HK-2 (cell line): ENCODE measurements around the gene PLCE1.
"Not testable (repeated sequence)": the region's sequence is repeated elsewhere in the genome, so short reads cannot be mapped to it uniquely, and the experiment has no call there.

ENCODE experiments used
- DNase-seq: peaks from one replicate; pipeline ENCODE4 v3.0.0-alpha.2; 2018; ENCODE audit not compliant: unreplicated experiment

The PLCE1 gene

DNA sequence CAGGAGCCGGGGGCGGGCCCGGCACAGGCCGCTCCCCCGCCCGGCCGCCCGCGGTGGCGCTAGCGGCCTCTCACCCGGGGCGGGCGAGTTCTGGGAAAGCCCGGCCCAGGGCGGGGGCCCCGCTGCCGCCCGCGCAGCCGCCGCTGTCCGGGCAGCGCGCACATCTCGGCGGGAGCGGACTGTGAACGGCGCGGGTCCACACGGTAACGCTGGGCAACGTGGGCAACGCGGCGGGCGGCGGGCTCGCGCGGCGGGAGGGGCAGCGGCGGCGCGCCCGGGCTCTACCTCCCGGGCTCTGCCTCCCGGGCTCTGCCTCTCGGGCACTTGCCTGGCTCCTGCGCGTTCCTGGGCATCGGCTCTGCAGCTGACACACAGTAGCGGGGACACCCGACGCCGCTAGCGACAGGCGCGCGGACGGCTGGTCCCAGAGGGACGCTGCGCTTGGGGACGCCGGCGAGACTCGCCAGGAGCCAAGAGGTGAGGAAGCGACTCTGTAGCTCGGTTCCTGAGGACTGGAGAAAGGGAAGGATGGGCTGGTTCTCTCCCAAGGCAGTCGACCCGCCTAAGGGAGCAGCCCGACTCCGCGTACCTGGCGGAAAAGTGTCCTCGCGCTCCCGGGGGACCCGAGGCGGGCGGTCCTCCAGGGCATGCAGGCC is at the start of gene PLCE1:
PLCE1 (plus strand) TSS at position 150 of the 656 bp plus-strand sequence. CDS start 37,116 bp downstream, outside the sequence.
- peak; percentile 77 for DNase-seq

DNA sequence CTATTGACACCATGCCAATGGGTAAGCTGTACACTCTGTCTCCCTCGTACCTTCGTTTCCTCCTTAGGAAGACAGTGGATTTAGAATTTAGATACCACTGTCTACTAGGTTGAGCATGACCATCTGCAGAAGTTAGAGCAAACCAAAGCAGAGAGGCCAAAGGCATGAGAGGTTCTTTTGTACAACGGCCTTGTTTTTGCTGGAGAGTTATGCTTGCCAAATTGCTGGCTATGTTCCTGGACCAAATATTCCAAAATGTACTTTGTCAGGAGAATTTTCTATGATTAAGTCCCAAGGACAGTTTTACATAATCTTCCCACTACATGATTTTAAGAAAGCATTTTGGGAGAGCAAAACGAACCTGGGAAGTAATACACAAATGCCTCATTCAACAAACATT is 47.9 kb upstream of the PLCE1 start:
- DNase-seq = no peak

DNA sequence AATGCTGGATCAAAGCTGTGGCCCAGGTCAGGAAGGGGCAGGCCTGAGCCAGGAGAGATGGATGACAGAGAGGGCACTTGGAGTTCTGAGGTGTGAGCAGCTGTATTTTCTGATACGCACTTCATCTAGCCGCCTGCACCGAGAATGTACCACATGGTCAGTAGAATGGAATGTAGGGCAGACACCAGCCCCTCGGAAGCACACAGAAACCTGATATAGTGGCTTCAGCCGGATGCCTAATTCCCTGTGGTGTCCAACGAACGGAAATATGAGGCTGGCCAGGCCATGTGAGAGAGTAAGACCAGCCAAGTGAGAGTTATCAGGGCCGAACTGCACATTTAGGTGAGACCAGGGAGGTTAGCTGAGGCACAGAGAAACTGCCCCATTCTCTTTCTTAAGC is 46.7 kb upstream of the PLCE1 start:
- peak; percentile 52 for DNase-seq

DNA sequence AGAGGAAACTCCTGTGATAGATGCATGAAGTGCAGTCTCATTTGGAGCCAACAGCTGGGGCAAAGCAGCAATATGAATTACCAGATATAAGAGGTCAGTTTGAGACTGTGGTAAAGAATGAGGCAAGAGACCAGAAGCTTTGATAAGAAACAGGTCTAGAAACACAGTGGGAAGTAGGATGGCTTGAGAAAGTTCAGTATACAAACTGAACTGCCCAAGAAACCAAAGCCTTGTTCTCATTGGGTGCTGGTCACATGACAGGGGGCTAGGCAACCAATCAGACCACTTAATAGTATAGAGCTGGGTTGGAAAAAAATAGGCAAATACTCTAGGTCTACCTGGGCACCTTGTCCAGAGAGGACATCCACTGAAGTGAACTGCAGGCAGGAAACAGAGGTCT is 46.2 kb upstream of the PLCE1 start:
- DNase-seq = no peak

DNA sequence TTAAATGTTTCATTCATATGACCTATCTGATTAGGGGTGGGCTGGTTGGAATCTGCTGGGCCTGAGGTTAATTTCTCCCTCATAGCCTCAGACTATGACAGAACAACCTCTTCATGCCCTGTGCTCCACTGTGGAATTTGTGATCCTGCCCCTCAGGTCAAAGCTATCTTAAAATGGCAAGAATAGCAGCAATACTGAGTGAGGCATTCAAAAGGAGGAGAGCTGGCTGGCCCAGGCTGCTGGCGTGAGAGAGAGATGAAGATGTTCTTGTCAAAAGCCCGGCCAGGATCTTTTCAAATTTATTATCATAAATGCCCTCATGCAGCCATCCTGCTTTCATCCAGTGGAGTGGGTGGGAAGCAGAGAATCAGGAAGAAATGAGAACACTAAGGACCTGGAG is 41.8 kb upstream of the PLCE1 start:
- no peak for DNase-seq

DNA sequence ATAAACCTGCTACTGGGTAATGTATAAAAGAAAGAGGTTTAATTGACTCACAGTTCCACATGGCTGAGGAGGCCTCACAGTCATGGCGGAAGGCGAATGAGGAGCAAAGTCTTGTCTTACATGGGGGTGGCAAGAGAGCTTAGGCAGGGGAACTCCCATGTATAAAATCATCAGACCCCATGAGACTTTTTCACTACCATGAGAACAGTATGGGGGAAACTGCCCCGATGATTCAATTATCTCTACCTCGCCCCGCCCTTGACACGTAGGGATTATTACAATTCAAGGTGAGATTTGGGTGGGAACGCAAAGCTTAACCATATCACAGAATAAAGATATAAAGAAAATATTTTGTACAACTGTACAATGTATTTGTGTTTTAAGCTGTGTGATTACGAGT is 39.4 kb upstream of the PLCE1 start:
- no peak for DNase-seq

DNA sequence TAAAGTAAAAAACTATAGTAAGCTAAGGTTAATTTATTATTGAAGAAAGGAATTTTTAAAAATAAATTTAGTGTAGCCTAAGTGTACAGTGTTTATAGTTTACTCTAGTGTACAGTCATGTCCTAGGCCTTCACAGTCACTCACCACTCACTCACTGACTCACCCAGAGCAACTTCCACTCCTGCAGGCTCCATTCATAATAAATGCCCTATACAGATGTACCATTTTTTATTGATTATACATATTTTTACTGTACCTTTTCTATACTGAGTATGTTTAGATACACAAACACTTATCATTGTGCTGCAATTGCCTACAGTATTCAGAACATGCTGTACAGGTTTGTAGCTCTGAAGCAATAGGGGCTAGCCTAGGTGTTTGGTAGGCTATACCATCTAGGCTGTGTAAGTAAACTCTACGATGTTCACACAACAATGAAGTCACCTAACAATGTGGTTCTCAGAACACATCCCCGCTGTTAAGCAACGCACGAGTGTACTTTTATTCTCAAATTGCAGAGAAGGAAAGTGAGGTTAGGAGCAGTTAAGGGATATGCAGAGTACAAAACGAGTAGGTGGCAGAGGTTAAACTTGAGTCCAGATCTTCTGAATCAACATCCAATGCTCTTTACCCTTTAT is 38.9 kb upstream of the PLCE1 start:
- no peak for DNase-seq

DNA sequence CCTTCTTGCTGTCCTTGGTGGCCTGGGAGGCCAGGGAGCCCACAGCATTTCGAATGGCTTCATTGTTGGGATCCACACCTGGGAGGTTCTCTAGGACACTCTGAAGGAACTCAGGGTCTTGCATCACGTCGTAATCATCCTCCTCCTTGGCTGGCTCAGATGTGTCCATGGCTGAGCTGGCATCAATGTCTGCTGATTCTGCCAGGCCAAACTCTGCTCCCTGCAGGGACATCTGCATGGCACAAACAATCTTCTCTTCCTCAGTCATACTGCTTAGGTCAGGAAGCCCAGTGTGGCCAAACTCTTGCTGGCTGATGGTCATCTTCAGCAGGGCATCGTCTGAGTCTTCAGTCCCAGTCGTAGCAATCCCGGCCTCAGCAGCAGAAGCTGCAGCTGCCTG is 34.9 kb upstream of the PLCE1 start:
- no peak for DNase-seq

DNA sequence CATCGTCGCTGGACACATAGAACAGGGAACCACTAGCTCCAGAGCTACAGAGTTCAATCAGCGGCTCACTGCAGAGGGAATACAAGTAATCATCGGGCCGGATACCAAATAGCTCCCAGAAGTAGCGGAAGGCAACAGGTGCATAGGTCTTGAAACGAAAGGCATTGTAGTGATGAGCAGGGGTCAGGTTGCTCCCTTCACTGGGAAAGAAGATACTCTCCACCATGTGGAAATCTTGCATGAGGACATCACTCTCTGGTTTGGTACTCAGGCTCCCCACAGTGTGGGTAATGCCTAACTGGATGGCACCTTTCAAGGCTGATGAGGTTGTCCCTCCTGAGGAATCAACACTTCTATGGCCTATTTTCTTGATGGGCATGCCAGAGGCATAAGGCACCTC is 32.7 kb upstream of the PLCE1 start:
- DNase-seq = not testable (repeated sequence)

DNA sequence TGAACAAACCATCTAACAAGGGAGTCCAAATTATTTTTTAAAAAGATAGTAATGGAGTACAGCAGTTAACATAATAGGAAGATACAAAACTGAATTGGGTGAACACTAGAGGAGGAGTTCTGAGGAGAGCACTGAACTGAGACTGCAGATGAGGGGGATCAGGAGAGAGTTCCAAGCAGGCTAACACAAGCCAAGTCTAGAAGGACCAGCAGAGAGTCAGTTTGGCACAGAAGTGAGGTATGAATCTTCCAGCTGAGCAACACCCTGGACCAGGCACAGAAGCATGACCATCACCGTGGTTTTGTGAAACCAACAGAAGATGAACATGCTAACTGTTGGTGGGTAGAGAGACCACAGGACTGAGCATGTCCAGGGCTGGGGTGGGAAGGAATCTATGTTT is 30.8 kb upstream of the PLCE1 start:
- no peak for DNase-seq

DNA sequence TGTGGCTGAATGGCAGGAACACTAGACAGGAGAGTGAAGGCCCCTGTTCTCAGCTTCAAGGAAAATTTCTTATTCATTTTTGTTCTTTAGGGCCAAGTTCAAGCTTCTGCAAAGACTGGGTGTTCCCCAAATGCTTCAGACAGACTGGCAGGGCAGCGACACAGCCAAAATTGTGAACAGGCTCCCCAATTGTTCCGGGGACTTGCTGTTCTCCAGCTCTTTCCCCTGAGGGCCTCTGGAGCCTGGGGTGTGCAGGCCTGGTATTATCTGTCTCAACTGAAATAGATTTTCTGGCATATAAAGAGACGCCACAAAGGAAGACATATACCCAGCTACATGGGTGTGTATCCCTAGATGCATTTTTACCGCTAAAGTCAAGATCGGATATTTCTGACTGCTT is 30.3 kb upstream of the PLCE1 start:
- no peak for DNase-seq

DNA sequence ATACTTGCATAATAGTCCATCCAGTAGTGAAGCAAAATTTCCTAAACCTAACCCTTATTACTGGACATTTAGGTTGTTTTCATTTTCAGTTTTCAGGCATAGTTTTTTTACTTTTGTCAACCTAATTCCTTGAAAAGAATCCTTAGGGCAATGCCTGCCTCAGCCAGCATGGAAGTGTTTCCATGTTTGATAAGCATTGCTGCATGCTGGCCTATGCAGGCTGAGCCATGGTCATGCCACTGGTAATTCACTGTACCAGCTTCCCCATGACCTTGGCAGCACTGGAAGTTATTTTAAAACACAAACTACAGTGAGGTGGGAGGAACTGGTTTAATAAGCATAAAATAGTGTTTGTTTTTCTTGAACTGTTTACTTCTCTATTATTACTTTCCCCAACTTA is 27.8 kb upstream of the PLCE1 start:
- no peak for DNase-seq

DNA sequence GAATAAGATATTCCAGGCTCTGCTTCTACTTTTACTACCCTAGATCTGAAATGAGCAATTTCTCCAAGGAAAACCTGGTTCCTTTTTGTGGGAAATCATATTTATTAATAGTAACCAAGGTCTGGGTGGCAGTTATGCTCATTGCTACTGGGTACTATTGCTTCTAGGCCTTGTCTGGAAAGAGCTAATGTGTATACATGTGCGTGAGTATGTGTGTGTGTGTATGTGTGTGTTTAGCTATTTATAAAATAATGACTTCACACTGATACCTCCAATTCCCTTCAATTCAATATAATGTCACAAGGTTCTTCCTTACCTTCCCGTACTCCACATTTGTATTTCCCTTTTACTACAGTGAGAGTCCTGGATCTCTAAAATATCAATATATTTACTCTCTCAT is 26.0 kb upstream of the PLCE1 start:
- DNase-seq = no peak

DNA sequence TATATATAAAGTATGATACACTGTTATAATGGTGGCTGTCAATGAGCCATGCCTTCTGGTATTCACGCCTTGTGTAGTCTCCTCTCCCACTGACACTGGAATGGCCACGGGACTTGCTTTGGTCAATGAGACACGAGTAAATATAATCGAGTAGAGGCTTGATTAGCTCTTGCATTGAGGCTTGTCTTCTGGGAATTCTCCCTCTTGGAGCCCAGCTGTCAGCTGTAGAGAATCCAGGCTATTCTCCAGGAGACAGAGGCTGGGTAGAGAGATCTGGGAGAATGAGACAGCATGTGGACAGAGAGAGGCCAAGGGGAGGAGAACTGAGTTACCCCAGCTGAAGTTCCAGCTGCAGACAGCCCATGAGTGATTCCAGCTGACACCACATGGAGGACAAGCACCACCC is 25.2 kb upstream of the PLCE1 start:
- no peak for DNase-seq

DNA sequence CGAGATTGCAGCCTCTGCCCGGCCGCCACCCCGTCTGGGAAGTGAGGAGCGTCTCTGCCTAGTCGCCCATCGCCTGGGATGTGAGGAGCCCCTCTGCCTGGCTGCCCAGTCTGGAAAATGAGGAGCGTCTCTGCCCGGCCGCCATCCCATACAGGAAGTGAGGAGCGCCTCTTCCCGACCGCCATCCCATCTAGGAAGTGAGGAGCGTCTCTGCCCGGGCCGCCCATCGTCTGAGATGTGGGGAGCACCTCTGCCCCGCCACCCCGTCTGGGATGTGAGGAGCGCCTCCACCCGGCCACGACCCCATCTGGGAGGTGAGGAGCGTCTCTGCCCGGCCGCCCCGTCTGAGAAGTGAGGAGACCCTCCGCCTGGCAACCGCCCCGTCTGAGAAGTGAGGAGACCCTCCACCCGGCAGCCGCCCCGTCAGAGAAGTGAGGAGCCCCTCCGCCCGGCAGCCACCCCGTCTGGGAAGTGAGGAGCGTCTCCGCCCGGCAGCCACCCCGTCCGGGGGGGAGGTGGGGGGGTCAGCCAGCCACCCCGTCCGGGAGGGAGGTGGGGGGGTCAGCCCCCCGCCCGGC is 23.2 kb upstream of the PLCE1 start:
- not testable (repeated sequence) for DNase-seq

DNA sequence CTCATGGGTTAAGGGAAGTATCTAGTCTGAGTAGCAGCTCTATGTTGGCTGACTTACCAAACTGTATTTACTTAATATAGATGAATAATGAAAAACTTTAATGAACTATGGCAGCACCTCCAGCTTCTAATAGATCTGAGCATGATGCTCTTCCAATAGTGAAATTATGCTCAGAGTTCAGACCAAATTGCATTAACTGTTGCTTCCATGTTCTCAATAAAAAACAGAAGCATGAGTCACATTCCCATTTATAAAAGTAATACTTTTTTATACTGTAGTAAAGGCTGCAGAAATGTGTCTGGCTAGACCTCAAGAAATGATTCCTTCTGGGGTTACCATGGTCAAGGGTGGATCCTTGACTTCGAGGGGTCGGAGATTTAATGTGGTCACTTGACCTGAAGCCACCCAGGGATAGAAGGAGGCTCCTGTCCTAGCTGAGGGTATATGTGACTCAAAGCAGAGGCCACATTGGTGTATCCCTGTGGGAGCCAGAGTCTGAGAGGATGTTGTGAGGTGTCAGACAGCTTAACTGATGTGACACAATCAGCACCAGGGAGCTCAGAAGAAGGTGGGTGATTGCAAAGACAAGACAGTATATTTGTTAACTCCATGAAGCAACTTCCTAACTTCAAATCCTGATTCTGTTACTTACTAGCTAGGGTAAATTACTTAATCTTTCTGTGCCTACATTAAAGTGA is 19.8 kb upstream of the PLCE1 start:
- DNase-seq = no peak

DNA sequence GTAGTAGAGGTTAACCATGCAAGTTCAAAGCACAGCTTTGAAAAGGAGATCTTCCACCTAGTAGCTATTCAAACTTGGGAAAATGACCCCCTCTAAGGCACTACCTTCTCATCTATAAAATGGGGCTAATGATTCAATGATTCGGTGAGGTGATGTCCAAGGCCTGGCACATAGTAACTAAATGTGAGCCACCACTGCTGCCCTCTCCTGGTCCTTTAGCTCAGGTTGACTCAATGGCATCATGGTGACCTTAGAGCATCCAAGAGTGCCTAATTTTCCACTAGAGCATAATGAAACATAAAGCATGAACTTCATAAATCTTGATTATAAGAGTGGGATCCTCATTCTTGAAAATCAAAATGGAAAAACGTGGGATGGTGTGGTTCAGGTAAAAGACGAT is 16.3 kb upstream of the PLCE1 start:
- no peak for DNase-seq

DNA sequence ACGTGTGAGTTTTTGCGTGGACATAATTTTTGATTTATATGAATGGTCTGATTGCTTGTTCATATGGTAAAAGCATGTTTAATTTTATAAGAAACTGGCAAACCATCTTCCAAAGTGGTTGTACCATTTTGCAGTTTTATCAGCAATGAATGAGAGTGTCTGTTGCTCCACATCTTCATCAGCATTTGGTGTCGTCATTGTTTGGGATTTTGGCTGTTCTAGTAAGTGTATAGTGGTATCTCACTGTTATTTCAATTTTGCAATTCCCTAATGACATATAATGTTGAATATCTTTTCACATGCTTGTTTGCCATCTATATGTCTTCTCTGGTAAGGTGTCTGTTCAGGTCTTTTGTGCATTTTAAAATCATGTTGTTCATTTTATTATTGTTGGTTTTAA is 13.2 kb upstream of the PLCE1 start:
- no peak for DNase-seq

DNA sequence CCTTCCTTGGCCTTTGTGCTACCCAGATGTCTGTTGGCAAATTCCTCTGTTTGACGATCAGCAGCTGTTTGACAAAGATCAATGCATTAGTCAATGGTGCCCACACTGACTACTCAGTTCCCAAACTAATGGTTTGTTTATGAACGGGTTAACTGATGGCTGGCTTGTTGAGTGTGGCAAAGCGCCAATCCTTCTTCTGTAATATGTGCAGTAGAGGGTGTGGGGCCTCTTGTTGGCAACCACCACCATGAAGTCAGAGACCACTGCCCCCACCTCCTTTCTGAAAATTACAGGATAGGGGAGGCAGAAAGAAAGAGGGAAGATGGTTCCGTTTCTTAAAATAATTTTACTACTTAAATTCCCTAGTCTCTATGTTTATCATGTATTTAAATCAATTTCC is 2.6 kb upstream of the PLCE1 start:
- DNase-seq = no peak

DNA sequence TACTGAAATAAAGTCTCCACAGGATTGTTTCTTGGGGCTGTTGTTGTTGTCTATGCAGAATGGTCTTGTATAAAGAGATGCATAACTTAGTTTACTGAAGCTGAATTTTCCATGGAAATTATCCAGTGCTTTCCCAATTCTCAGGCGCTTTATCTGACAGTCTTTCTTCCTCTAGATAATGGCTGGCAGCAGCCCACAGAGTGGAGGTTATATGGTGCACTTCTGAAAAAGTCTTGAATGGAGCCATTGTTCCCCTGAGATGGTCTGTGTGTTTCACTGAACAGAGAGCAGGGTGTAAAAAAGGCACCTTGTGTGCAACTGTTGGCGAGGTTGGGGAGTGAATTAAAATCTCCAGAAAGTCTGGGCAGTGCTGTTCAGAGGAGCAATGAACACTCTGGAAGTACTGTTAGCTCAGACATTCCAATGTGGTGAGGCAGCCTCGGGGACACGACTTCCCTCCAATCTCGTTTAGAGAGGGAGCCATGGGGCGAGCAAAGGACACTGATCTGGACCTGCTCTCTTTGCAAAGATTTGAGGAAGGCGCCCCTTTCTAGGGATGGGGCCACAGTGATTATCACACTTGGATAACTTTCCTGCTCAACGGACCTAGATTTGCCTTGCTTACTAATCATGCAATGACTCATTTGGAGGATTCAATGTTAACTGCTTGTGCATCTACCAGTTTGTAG is 2.0 kb upstream of the PLCE1 start:
- DNase-seq = peak; percentile 78

DNA sequence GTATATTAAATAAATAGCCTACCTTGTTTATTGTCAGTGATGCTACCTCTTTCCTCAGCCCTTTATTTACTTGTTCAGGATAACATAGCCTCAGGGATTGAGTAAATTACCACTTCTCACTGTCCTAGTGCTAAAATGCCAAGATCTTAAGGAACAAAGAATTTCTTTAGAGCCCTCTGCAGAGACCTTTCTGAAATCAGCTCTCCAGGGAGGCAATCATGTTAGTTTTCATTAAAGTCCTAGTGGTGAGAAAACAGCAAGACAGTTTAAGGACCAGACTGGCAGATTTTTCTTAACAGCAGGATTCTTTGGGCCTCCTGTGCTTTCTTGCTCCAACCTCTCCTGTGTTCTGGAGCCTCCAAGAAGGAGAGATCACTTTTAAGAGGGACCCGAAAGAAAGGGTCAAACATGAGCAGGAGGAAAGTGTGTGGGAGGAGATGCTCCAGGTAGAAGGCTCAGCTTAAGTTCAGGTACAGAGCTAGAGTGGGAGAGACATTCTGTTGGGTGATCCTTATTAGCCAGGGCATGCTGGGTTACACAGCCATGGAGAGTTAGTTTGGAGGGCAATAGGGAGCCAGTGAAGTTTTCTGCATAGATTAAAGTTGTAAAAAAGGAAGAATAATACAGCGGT is 1.2 kb upstream of the PLCE1 start:
- peak; percentile 12 for DNase-seq

DNA sequence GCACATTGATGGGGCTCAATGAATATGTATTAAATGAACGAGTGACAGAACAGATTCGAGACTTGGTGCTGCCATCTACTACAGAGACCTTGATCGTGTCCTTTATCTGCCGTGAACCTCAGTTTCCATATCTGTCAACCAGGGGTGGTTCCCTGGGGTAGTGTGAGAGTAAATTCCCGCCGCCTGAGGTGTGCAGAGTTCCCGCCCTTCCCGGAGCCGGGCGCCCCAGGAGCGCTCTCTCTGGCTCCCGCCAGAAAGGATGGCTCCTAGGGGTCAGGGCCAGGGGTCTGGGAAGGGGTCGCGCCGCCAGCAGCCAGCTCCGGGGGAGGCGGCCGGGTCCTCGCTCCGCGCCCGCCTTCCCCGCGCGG is 333 bp upstream of the PLCE1 start:
- DNase-seq = no peak
